ENCODE measurements around the gene KLHL21. TPM values are rescaled to one million over a fixed set of nuclear protein-coding genes. Genes with fewer than 3 reads are reported as not detected.
A peak's percentile ranks its signal among the peaks of the same experiment; 100 is the strongest.

Gene KLHL21
- total RNA-seq, 5 donors from 2014 or later (not counting 1 experiment from before 2014, with no cell fraction given) = 21.9 to 72.3 (median 61.6) TPM

DNA sequence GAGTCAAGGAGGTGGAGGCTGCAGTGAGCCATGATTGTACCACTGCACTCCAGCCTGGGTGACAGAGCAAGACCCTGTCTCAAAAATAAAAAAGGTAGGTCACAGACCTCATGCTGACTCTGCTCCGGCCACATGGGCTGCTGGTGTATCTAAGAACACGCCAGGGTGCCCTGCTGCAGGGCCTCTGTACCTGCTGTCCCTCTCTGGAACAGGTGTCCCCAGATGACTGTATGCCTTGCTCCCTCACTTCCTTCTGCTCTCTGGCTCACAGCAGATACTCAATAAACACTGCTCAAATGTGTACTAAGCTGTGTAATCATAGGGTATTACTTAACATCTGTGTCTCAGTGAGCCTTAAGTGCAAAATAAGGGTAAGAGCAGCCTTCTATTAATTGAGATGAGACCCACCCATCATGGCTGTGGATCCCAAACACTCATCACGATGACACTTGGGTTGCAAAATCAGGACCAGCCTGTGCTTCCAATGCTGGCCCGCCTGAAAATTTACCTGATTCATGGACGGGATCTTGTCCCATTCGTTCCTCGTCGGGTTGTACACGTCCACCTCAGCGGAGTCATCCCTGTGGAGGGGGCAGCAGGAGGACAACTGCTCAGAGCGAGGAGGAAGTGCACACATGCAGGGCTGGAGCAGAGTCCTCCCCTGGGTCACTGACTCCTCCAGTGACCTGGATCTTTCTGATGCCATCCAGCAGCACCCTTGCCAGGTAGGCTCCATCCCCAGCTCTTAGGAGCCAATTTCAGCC is 7.5 kb downstream of the KLHL21 start:
- CTCF ChIA-PET = no interaction called here
- POLR2A ChIA-PET = interaction anchor here in 1 of 2 donors (0.6 kb wide), 1 partner anchor 12 kb away, joined by 4 read pairs; no protein-coding TSS in a partner anchor
- Mint-ChIP-seq H3K27ac (no peak overlapping the region), H3K36me3 (peaks cover 30% of the 10 kb centered on the region), H3K4me1 (peaks cover 39 to 74% (median 71%) of the 10 kb centered on the region in 3 donors), H3K9me3 (no peaks in the 10 kb centered on the region), H3K4me3 (no peak overlapping the region), H3K27me3 (no peaks in the 10 kb centered on the region)
- Histone ChIP-seq H3K36me3 (ENCODE audit: control insufficient read depth in 2 of 2, extremely low read depth in 1 of 2, insufficient read depth in 1 of 2, low read length in 1 of 2) (peaks cover 17 to 69% of the 10 kb centered on the region in 2 donors), H3K4me3 (ENCODE audit: control insufficient read depth in 1 of 2, extremely low read depth in 1 of 2, low read length in 1 of 2) (no peak overlapping the region), H3K27ac (ENCODE audit: low read length) (no peak overlapping the region), H3K4me1 (ENCODE audit: control insufficient read depth in 1 of 2, extremely low read depth in 1 of 2, insufficient read depth in 2 of 2, low read length in 2 of 2) (peaks cover 9 to 74% of the 10 kb centered on the region in 2 experiments), H3K27me3 (replicated peaks in 1 of 2; ENCODE audit: control insufficient read depth in 2 of 2, extremely low read depth in 1 of 2, insufficient read depth in 2 of 2, low read length in 1 of 2) (no peaks in the 10 kb centered on the region), H3K9me3 (no peaks in the 10 kb centered on the region)
- ATAC-seq (replicated peaks in 1 of 4) (no peak), DNase-seq (no peak)
- 94% methylated on average over 11 of the region's 11 CpGs for WGBS (ENCODE audit: insufficient coverage)

DNA sequence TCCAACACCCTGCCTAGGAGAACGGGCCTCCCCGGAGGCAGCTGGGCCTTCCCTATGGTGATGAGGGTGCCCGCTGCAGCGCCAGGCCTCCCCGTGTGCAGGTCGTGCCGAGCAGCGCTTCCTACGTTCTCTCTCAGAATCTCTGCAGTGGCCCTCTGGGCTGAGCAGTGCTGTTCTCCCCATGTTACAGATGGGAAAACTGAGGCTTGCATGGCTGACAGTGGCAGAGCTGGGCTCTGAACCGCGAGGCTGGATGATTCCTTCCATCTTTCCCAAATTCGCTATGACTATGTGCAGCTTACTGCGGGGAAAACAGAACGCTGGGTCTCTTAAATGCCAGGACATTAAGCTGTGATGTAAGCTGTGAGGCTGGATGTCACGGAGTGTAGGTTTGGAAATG is 8.9 kb downstream of the KLHL21 start:
- no peak for ATAC-seq (replicated peaks in 1 of 4)
- CTCF ChIA-PET = no interaction called here

DNA sequence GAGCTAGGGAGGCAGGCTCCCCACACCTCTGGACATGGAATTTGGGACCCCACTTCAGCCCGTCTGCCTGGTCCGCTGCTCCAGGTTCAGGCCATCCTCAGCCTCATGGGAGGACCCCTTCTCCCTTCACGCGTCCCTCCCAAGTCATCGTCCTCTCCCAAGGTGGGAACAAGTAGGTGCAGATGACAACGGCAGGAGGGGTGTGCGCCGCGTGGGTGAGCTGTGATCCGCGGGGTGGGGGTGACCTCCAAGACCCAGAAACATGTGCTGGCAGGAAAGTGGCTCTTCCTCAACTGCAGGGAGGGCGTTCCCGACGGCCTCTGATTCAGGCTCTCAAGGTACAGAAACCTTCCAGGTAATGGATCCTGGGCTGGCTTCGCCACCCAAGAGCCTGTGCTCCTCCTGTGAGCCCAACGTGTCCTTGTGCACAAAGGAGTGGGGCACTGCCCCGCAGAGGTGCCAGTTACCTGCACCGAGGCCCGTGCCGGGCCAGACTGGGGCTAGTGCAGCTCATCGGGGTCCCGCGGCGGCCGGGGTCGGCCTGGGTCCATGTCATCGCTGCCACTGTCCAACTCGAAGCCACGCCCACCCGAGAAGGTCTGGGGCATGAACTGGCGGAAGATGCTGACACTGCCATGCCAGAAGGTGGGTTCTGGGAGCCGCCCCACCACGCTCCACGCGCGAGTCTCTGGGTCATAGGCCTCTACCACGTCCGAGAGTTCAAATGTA is 9.6 kb downstream of the KLHL21 start:
- POLR2A ChIA-PET = no interaction called here
- CTCF ChIA-PET = no interaction called here
- Histone ChIP-seq H3K4me3 (ENCODE audit: control insufficient read depth in 1 of 2, extremely low read depth in 1 of 2, low read length in 1 of 2) (no peak overlapping the region), H3K9me3 (no peaks in the 10 kb centered on the region), H3K4me1 (ENCODE audit: control insufficient read depth in 1 of 2, extremely low read depth in 1 of 2, insufficient read depth in 2 of 2, low read length in 2 of 2) (peaks cover 0 to 55% of the 10 kb centered on the region in 2 experiments), H3K27me3 (replicated peaks in 1 of 2; ENCODE audit: control insufficient read depth in 2 of 2, extremely low read depth in 1 of 2, insufficient read depth in 2 of 2, low read length in 1 of 2) (no peaks in the 10 kb centered on the region), H3K36me3 (ENCODE audit: control insufficient read depth in 2 of 2, extremely low read depth in 1 of 2, insufficient read depth in 1 of 2, low read length in 1 of 2) (peaks cover 26 to 86% of the 10 kb centered on the region in 2 donors), H3K27ac (ENCODE audit: low read length) (no peak overlapping the region)
- Mint-ChIP-seq H3K27ac (no peak overlapping the region), H3K4me3 (no peak overlapping the region), H3K9me3 (no peaks in the 10 kb centered on the region), H3K4me1 (peaks cover 24 to 60% (median 53%) of the 10 kb centered on the region in 3 donors), H3K36me3 (peaks cover 28% of the 10 kb centered on the region), H3K27me3 (no peaks in the 10 kb centered on the region)
- ATAC-seq (replicated peaks in 1 of 4) (no peak), DNase-seq (no peak)
- WGBS (ENCODE audit: insufficient coverage) = 95% methylated on average over 33 of the region's 38 CpGs

More for the DNA sequence above, 8.9 kb downstream of the KLHL21 start:
- Mint-ChIP-seq H3K27me3 (no peaks in the 10 kb centered on the region), H3K36me3 (peaks cover 28% of the 10 kb centered on the region), H3K27ac (no peak overlapping the region), H3K4me3 (no peak overlapping the region), H3K4me1 (peaks cover 26 to 64% (median 59%) of the 10 kb centered on the region in 3 donors), H3K9me3 (no peaks in the 10 kb centered on the region)
- 100% methylated on average over 3 of the region's 15 CpGs for WGBS (ENCODE audit: insufficient coverage)
- Histone ChIP-seq H3K4me3 (ENCODE audit: control insufficient read depth in 1 of 2, extremely low read depth in 1 of 2, low read length in 1 of 2) (no peak overlapping the region), H3K36me3 (ENCODE audit: control insufficient read depth in 2 of 2, extremely low read depth in 1 of 2, insufficient read depth in 1 of 2, low read length in 1 of 2) (peaks cover 18 to 82% of the 10 kb centered on the region in 2 donors), H3K27ac (ENCODE audit: low read length) (no peak overlapping the region), H3K9me3 (no peaks in the 10 kb centered on the region), H3K4me1 (ENCODE audit: control insufficient read depth in 1 of 2, extremely low read depth in 1 of 2, insufficient read depth in 2 of 2, low read length in 2 of 2) (peaks cover under 1 to 60% of the 10 kb centered on the region in 2 experiments), H3K27me3 (replicated peaks in 1 of 2; ENCODE audit: control insufficient read depth in 2 of 2, extremely low read depth in 1 of 2, insufficient read depth in 2 of 2, low read length in 1 of 2) (no peaks in the 10 kb centered on the region)
- POLR2A ChIA-PET = interaction anchor here in 1 of 2 donors (0.6 kb wide), 1 partner anchor 1381 kb away, joined by 6 read pairs; no protein-coding TSS in a partner anchor
- DNase-seq = no peak

DNA sequence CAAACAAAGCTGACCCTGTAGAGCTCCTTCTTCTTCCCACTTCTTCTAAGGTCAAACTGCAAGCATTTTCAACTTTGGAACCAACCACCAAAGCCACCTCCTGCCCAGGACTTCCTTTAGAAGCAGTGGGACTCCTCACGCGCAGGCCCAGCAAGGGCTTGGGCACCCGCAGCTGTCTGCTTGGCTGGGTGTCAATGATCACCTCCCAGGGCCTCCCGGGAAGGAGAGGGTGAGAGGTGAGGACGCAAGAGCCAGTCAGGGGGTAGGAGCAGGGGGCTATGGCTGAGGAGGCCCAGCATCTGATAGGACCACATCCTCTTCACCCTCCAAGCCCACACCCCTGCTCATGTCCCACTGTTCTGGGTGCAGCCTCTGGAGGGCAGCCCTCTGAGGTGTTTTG is 10.2 kb downstream of the KLHL21 start:
- H3K9me3 Mint-ChIP-seq = no peaks in the 10 kb centered on the region
- Histone ChIP-seq H3K4me3 (ENCODE audit: control insufficient read depth in 1 of 2, extremely low read depth in 1 of 2, low read length in 1 of 2) (no peak overlapping the region), H3K36me3 (ENCODE audit: control insufficient read depth in 2 of 2, extremely low read depth in 1 of 2, insufficient read depth in 1 of 2, low read length in 1 of 2) (peaks cover 31 to 82% of the 10 kb centered on the region in 2 donors), H3K27ac (ENCODE audit: low read length) (no peak overlapping the region), H3K9me3 (no peaks in the 10 kb centered on the region), H3K4me1 (ENCODE audit: control insufficient read depth in 1 of 2, extremely low read depth in 1 of 2, insufficient read depth in 2 of 2, low read length in 2 of 2) (peaks cover 0 to 54% of the 10 kb centered on the region in 2 experiments), H3K27me3 (replicated peaks in 1 of 2; ENCODE audit: control insufficient read depth in 2 of 2, extremely low read depth in 1 of 2, insufficient read depth in 2 of 2, low read length in 1 of 2) (no peaks in the 10 kb centered on the region)
- DNase-seq (no peak), ATAC-seq (replicated peaks in 1 of 4) (no peak)
- no peak overlapping the region for H3K4me3 Mint-ChIP-seq
- no CpG with 5 or more reads among the region's 5 CpGs for WGBS (ENCODE audit: insufficient coverage)
- peaks cover 29 to 58% (median 53%) of the 10 kb centered on the region in 3 donors for H3K4me1 Mint-ChIP-seq
- peaks cover 28% of the 10 kb centered on the region for H3K36me3 Mint-ChIP-seq
- ChIA-PET POLR2A (no interaction called here), CTCF (no interaction called here)
- no peaks in the 10 kb centered on the region for H3K27me3 Mint-ChIP-seq
- no peak overlapping the region for H3K27ac Mint-ChIP-seq

DNA sequence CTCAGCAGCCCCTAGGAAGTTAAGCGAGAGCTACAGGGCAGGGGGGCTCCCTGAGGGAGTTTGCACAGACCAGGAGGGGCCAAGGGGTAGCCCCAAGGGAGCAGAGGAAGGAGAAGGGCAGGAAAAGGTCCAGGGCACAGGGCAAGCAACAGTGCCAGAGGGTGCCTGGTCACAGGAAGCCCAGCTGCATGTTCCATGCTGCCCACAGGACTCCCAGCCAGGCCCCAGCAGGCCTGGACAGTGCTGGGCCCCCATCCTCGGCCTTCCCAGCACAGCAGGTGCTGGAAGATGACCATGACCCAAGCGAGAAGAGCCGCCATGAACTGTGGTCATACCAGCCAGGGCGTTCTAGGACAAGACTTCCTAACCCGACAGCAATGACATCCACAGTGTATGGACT is 11.0 kb downstream of the KLHL21 start:
- H3K36me3 Mint-ChIP-seq = peaks cover 28% of the 10 kb centered on the region
- Histone ChIP-seq H3K4me1 (ENCODE audit: control insufficient read depth in 1 of 2, extremely low read depth in 1 of 2, insufficient read depth in 2 of 2, low read length in 2 of 2) (peaks cover 0 to 54% of the 10 kb centered on the region in 2 experiments), H3K4me3 (ENCODE audit: control insufficient read depth in 1 of 2, extremely low read depth in 1 of 2, low read length in 1 of 2) (no peak overlapping the region), H3K27me3 (replicated peaks in 1 of 2; ENCODE audit: control insufficient read depth in 2 of 2, extremely low read depth in 1 of 2, insufficient read depth in 2 of 2, low read length in 1 of 2) (no peaks in the 10 kb centered on the region), H3K36me3 (ENCODE audit: control insufficient read depth in 2 of 2, extremely low read depth in 1 of 2, insufficient read depth in 1 of 2, low read length in 1 of 2) (peaks cover 31 to 77% of the 10 kb centered on the region in 2 donors), H3K9me3 (no peaks in the 10 kb centered on the region), H3K27ac (ENCODE audit: low read length) (no peak overlapping the region)
- CTCF ChIA-PET = no interaction called here
- H3K9me3 Mint-ChIP-seq = no peaks in the 10 kb centered on the region
- H3K27me3 Mint-ChIP-seq = no peaks in the 10 kb centered on the region
- H3K27ac Mint-ChIP-seq = no peak overlapping the region
- no peak for ATAC-seq (replicated peaks in 1 of 4)
- POLR2A ChIA-PET = no interaction called here
- no peak overlapping the region for H3K4me3 Mint-ChIP-seq
- DNase-seq = no peak
- 92% methylated on average over 6 of the region's 6 CpGs for WGBS (ENCODE audit: insufficient coverage)
- peaks cover 31 to 54% (median 53%) of the 10 kb centered on the region in 3 donors for H3K4me1 Mint-ChIP-seq

DNA sequence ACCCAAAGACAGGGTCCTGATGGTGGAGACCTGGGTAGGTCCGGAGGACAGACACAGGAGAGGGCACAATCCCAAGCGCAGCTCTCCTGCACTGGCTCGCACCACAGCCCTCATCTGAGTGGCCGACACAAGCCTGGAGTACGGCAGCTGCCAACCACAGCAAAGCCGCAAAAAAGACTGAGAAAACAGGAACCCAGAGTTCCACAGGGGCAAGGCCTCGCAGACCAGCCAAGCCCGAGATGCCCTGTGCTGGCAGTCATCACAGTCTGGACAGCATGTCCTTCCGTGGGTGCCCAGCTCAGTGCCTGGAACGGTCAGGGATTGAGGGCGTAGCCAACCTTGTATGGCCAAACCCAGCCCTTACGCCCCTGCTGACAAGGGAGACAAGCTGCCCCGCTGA is 11.4 kb downstream of the KLHL21 start:
- Histone ChIP-seq H3K36me3 (ENCODE audit: control insufficient read depth in 2 of 2, extremely low read depth in 1 of 2, insufficient read depth in 1 of 2, low read length in 1 of 2) (peaks cover 27 to 73% of the 10 kb centered on the region in 2 donors), H3K27ac (ENCODE audit: low read length) (peak overlapping the region; percentile 23), H3K27me3 (replicated peaks in 1 of 2; ENCODE audit: control insufficient read depth in 2 of 2, extremely low read depth in 1 of 2, insufficient read depth in 2 of 2, low read length in 1 of 2) (no peaks in the 10 kb centered on the region), H3K4me1 (ENCODE audit: control insufficient read depth in 1 of 2, extremely low read depth in 1 of 2, insufficient read depth in 2 of 2, low read length in 2 of 2) (peaks cover 0 to 51% of the 10 kb centered on the region in 2 experiments), H3K4me3 (ENCODE audit: control insufficient read depth in 1 of 2, extremely low read depth in 1 of 2, low read length in 1 of 2) (no peak overlapping the region), H3K9me3 (no peaks in the 10 kb centered on the region)
- Mint-ChIP-seq H3K36me3 (peaks cover 24% of the 10 kb centered on the region), H3K4me1 (peaks cover 28 to 49% (median 49%) of the 10 kb centered on the region in 3 donors), H3K27me3 (no peaks in the 10 kb centered on the region), H3K27ac (peak overlapping the region in 1 of 2 donors; percentile 61), H3K9me3 (no peaks in the 10 kb centered on the region), H3K4me3 (no peak overlapping the region)
- ATAC-seq (replicated peaks in 1 of 4) (peak in 1 of 4 experiments; percentile 33), DNase-seq (peak in 1 of 35 experiments; percentile 27)
- CTCF ChIA-PET = no interaction called here
- POLR2A ChIA-PET = no interaction called here
- WGBS (ENCODE audit: insufficient coverage) = 52% methylated on average over 13 of the region's 13 CpGs
